NCI-H187 treated with DMSO at 0.1 percent for 48 hours (cell line): ENCODE measurements around the gene MRGPRE.

Source experiments
- DNase-seq: peaks from one replicate; lab custom pipeline; 2025; lab: John Stamatoyannopoulos, UW

The MRGPRE gene

GRCh38 chr11:3226846-3227567 lies 5.2 kb downstream of the MRGPRE start:
- DNase-seq = no peak

DNA sequence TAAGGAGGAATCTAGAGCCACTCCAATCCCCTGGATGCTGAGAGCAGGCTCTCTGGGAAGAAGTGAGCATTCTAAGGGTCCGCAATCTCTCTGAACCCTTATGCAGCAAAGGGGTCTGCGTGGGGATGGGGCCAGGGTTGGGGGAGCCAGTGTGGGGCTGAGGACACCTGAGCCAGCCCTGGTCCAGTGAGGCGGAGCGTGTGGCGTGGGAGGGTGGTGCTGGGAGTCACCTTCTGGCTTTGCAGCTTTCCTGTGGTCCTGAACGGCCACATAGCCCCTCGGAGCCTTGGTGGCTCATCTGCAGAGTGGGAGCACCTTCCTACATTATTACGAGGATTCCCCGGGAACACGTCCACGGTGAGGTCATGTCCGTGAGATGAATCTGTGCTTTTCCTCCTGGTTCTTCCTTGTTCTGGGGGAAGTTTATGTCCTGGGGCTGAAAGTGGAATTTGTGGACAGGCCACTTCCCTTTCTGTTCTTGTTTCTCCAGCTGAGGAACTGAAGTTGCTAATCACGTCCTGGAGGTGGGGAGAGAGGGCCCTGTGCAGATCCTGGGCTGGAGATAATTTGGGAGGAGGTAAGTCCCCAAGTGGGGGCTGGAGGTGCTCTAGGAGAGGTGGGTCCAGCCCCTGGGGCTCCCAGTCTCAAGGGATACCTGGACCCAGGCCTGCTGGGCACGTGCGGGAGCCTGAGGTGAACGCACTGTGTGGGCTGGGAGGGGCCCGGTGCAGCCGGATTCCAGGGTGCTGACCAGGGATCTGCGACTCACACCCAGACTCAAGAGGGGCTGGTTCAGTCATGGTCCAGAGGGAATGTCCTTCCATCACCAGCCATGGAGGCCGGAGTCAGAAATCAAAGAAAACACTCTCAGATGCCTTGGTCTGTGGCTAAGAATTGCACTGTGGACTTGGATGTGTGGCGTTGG lies 6.1 kb downstream of the MRGPRE start:
- DNase-seq = no peak

GRCh38 chr11:3225159-3225758 lies 7.0 kb downstream of the MRGPRE start:
- DNase-seq = no peak

DNA sequence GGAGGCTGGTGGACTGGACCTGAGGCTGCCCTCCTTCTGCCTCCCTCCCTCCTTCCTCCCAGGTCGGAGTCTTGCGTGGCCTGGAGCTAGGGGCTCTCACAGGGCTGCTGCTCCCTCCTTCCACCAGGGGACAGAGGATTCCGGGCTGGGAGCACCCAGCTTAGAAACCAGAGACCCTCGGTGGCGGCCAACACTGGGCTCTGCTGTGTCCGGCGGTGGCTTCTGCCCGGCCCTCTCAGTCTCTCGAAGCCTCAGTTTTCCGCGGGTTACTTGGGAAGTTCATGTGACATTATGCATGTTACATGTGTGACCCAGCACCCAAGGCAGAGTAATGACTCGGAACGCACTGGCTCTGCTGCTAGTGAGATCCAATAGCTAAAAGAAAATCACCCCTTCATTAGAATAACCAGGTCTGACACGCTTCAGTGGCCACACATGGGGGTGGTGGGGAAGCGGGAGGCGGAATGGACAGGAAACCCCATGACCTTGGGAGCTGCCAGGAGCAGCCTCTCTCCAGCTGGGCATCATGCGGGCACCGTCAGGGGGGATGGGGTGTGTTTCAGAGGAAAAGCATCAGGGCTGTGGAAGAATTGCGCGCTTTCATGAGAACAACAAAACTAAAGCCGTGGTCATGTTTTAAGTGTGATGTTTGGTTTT lies 7.7 kb downstream of the MRGPRE start:
- no peak for DNase-seq

DNA sequence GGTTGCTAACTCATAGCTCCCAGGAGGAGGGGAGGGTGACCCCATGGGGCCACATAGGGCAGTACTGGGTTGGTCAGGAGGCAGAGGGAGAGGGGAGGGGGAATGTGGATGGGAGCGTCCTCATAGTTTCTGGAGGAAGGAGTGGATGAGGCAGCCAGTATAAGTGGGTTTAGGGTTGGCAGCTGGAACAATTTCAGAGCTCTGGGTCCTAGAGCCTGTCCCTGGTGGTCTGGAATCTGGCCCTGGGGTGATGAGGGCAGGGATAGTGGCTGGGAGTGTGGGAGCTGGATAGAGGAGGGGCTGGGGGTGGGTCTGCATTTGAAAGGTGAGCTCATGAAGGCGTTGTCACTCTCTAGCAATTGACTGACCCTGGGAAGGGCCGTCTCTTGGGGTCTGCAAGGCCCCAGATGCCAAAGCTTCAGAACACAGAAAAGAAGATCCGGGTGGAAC lies 8.3 kb downstream of the MRGPRE start:
- DNase-seq = no peak

GRCh38 chr11:3222941-3223915 lies 9.0 kb downstream of the MRGPRE start:
- no peak for DNase-seq

- no peak for DNase-seq
These were observed 10.0 kb downstream of the MRGPRE start for GRCh38 chr11:3222003-3222855.

- no peak for DNase-seq
These were observed 10.7 kb downstream of the MRGPRE start for GRCh38 chr11:3221408-3222002.

DNA sequence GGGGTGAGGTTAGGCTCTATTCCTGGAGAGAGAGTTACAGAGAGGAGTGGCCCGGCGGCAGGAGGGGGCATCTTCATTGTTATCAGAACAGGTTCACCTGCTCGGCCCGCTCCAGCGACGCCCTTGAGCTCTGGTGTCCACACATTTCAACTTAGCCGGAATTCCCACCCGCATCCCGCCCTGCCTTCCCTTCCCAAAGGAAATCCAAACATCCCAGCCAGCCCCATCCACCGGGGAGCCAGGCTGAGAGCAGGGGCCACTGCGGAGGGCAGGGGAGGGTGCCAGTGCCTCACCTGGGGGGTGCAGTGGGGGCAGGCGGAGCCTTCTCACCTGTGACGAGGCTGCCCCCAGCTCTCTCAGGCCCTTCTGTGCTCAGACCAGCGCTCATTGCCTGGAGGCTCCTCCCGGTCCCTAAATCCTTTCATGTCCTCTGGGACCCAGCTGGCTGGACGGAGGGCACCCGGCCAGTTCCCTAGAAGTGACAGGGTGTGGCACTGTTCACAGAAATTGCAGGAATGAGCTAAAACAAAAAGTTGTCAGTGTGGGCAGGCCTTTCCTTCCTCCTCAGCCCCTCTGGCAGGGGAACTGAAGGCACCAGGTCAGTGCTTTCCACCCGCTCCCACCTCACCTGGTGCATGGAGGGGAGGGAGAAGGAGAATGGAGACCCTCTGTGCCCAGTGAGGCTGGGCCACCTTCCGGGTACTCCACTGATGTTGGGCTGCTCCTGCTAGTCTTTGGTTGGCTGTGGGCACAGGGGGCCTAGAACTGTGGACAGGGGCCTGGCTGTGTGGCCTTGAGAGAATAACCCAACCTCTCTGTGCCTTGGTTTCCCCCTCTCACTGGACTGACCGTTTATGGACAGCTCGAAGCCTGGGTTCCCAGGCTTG lies 11.5 kb downstream of the MRGPRE start:
- DNase-seq = no peak

DNA sequence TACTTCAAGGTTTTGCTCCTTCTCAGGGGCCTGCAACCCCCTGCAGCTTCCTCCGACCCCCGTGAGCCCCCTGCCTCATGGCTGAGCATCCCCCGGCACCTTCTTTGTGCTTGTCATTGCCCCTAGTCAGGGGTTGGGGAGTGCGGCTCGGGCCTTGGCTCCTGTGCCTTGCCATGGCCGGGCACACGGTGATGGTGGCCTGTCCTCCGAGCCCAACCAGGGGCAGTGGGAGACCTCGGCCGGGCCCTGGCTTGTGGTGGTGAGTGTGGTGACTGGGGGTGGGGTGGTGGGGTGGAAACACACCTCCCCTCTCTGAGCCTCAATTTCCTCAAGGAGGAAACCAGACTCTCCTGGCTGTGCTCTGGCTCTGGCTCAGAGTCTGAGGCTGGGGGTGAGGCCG lies 12.1 kb downstream of the MRGPRE start:
- DNase-seq = no peak

DNA sequence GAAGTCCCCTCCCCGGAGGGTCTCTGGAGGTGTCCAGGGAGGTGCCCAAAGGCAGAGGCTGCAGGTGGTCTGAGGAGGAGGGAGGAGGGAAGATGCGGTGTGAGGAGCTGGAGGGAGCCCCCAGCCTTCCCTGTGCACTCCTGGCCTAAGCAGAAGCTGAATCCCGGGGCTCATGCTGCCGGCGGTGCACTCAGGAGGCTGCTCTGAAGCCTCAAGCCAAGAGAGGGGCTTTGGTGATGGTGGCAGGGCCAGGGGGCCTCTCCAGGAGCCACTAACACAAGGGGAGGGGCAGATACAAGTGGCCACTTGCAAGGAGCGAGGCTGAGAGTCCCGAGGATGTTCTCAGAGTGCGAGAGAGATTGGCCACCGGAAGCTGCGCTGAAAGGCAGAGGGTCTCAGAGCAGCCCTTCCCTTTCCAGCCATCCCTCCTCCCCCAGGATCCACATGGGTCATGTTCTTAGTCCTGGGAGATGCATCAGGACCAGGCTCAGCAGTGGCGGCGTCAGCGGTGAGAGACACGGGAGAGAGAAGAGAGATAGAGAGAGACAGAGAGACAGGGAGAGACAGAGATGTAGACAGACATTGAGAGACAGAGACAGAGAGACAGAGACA lies 12.8 kb downstream of the MRGPRE start:
- no peak for DNase-seq

- no peak for DNase-seq
These were observed 13.5 kb downstream of the MRGPRE start, which contains the start of gene MRGPRG for GRCh38 chr11:3218483-3219280. Gene MRGPRG (minus strand): TSS chr11:3218813. CDS start chr11:3218813, 0 bp downstream.

DNA sequence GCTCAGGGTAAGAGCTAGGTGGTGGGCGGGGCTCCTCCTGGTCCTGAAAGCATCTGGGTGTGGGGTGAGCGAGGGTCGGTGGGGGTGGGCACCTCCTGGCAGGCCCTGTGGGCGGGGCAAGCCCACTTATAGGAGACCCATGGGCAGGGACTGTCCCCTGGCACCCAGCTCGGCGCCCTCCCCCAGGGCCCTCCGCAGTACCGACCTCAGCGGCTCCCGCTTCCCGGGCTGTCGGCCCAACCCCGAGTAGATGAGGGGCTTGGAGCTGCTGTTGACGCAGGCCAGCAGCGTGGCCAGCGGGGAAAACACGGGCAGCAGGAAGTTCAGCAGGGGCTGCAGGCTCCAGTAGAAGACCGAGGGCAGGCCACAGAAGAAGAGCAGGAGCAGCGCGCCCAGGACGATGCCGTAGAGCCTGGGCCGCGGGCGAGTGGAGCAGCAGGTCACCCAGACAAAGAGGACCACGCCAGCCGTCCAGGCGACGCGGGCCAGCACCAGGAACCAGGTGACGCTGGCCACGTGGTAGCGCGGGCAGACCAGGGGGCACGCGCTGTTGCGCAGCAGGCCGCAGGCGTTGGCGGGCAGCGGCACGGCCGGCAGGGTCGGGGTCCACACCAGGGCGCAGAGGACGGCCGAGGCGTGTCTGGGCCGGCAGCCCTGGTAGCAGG lies 14.3 kb downstream of the MRGPRE start:
- DNase-seq = no peak

DNA sequence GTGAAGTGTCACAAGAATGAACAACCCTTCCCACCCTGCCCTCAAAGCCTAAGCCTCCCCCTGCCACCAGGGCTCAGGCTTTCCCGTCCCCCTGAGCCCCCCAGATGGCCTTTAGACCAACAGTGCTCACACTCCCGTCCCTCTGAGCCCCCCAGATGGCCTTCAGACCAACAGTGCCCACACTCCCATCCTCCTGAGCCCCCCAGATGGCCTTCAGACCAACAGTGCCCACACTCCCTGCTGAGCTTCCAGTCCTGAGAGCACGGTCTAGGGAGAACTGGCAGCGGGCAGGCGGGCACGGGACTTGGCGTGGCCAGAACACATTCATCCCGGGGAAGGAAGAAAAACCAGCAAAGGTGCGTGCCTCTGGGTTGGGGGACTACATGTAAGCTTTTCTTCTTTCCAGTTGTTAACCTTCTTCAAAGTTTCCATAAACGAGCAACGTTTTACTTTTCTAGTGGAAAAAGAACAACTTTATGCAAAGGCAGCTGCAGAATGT lies 16.1 kb downstream of the MRGPRE start:
- DNase-seq = no peak

- DNase-seq = no peak
These were observed 16.7 kb downstream of the MRGPRE start for GRCh38 chr11:3215346-3216026.

DNA sequence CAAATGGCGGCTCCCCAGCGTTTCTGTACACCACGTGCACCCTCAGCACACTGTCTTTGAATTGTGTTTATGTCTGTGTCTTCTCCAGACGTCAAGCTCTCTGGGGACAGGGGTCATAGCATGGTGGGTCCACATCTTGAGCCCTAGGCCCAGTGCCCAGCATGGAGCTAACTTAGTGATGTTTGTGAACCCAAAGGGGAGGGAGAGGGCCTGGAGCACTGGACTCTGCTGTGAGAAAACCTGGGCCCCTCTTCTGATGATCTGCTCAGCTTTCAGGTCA lies 17.9 kb downstream of the MRGPRE start:
- no peak for DNase-seq
